ENCODE measurements around the gene PIK3CB.
"Not testable (repeated sequence)": the region's sequence is repeated elsewhere in the genome, so short reads cannot be mapped to it uniquely, and the experiment has no call there.

The PIK3CB gene

DNA sequence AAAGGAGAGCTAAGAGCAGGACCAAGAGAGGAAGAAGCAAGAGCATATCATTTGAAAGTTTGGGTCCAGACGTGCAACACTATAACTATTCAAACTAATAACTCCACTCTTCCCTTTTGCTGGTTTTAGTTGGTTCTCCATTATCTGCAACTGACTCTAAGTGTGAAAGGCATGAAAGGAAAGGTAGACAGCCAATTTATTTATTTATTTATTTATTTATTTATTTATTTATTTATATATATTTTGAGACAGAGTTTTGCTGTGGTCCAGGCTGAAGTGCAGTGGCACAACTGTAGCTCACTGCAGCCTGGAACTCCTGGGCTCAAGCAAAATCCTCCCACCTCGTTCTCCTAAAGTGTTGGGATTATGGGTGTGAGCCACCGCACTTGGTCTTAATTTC is 22.1 kb upstream of the PIK3CB start:
- TF ChIP-seq, protein P1, sequence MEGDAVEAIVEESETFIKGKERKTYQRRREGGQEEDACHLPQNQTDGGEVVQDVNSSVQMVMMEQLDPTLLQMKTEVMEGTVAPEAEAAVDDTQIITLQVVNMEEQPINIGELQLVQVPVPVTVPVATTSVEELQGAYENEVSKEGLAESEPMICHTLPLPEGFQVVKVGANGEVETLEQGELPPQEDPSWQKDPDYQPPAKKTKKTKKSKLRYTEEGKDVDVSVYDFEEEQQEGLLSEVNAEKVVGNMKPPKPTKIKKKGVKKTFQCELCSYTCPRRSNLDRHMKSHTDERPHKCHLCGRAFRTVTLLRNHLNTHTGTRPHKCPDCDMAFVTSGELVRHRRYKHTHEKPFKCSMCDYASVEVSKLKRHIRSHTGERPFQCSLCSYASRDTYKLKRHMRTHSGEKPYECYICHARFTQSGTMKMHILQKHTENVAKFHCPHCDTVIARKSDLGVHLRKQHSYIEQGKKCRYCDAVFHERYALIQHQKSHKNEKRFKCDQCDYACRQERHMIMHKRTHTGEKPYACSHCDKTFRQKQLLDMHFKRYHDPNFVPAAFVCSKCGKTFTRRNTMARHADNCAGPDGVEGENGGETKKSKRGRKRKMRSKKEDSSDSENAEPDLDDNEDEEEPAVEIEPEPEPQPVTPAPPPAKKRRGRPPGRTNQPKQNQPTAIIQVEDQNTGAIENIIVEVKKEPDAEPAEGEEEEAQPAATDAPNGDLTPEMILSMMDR (IDR thresholded peaks at IDR 0.05; ENCODE audit: extremely low read depth, missing control alignments): no peak
- DNase-seq (ENCODE audit: low spot score): no peak

DNA sequence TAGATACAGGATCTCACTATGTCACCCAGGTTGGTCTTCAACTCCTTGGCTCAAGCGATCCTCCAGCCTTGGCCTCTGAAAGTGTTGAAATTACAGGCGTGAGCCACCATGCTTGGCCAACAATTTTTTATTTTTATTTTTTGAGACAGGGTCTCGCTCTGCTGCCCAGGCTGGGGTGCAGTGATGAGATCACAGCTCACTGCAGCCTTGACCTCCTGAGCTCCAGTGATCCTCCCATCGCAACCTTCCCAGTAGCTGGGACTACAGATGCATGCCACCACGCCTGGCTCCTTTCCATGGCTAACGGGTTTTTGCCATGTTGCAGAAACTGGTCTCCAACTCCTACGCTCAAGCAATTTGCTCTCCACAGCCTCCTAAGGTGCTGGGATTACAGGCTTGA is 20.2 kb upstream of the PIK3CB start:
- no peak for DNase-seq (ENCODE audit: low spot score)
- TF ChIP-seq, protein P1 (IDR thresholded peaks at IDR 0.05; ENCODE audit: extremely low read depth, missing control alignments): no peak

DNA sequence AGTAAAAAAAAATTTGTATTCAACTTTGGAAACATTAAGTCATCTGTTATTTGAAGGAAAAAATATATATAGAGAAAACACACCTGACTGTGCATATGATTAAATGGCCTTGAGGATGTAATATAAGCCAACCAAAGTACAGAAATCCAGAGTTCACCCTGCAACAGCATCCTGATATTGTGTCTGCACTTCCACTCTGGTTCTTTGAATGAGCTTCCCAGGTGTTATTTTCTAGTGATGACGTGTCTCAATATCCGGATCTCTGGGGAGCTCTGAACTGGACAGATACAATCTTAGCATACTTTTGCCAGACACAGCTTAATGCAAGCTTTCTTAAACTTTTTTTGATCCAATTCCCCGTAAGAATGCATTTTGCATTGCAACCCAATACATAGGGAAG is 19.5 kb upstream of the PIK3CB start:
- TF ChIP-seq, protein P1 (IDR thresholded peaks at IDR 0.05; ENCODE audit: extremely low read depth, missing control alignments): no peak
- no peak for DNase-seq (ENCODE audit: low spot score)

DNA sequence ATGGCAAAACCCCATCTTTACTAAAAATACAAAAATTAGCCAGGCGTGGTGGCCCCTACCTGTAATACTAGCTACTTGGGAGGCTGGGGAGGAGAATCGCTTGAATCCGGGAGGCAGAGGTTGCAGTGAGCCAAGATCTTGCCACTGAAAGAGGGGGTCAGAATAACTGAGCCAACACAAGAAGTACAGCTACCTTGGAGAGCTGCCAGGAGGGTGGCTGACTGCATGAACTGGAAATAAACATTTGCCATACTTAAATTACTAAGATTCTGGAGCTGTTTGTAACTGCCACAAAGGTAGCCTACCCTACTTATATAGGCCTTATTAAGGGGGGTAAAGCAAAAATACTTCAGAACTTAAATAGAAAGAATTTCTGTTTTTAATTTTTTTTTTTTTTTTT is 15.4 kb upstream of the PIK3CB start:
- TF ChIP-seq, protein P1 (IDR thresholded peaks at IDR 0.05; ENCODE audit: extremely low read depth, missing control alignments): no peak
- no peak for DNase-seq (ENCODE audit: low spot score)

DNA sequence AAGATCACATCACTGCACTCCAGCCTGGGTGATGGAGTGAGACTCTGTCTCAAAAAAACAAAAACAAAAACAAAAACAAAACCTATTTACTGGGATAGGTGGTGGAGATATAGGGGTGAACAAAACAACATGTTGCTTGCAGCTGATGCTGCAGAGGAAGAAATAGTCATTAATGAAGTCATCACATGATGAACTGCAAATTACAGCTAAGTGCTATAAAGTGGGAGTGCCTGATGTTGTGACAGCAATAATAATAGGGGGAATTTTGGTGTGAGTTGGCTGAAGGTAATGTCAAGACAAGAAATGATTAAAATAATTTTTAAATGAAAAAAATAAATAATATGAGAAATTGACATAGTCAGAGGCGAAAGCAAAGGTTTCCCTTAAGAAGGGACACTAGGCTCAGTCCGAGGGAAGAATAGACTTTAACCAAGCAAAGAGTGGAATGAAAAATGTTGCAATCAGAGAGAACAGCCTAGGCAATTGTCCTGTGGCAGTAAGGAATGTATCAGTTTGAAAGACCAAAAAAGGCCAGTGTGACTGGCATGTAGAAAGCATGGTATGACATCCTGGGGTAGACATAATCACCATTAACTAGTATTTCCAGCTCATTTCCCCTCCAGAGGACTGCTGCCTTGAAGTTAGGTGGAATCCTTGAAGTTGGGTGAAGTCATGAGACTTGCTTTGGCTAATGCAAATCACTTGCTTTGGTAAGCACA is 14.7 kb upstream of the PIK3CB start:
- no peak for DNase-seq (ENCODE audit: low spot score)

DNA sequence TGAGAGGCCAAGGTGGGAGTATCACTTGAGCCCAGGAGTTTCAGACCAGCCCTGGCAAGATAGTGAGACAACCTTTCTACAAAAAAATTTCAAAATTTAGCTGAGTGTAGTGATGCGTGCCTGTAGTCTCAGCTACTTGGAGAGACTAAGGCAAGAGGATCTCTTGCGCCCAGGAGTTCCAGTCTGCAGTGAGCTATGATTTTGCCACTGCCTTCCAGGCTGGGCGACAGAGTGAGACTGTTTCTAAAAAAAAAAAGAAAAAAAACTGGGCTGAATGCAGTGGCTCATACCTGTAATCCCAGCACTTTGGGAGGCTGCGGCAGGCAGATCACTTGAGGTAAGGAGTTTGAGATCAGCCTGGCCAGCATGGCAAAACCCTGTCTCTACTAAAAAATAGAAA is 14.0 kb upstream of the PIK3CB start:
- no peak for DNase-seq (ENCODE audit: low spot score)
- TF ChIP-seq, protein P1 (IDR thresholded peaks at IDR 0.05; ENCODE audit: extremely low read depth, missing control alignments): no peak

More for the DNA sequence above, 14.7 kb upstream of the PIK3CB start:
- TF ChIP-seq, protein P1 (IDR thresholded peaks at IDR 0.05; ENCODE audit: extremely low read depth, missing control alignments): no peak

DNA sequence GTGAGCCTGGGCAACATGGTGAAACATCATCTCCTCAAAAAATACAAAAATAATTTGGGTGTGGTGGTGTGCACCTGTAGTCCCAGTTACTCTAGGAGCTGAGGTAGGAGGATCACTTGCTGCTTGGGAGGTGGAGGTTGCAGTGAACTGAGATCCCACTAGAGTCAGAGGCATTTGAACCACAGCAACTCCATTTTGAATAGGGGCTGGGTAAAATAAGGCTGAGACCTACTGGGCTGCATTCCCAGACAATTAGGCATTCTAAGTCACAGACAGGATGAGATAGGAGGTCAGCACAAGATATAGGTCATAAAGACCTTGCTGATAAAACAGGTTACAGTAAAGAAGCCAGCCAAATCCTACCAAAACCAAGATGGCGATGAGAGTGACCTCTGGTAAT is 12.1 kb upstream of the PIK3CB start:
- not testable (repeated sequence) for DNase-seq (ENCODE audit: low spot score)

DNA sequence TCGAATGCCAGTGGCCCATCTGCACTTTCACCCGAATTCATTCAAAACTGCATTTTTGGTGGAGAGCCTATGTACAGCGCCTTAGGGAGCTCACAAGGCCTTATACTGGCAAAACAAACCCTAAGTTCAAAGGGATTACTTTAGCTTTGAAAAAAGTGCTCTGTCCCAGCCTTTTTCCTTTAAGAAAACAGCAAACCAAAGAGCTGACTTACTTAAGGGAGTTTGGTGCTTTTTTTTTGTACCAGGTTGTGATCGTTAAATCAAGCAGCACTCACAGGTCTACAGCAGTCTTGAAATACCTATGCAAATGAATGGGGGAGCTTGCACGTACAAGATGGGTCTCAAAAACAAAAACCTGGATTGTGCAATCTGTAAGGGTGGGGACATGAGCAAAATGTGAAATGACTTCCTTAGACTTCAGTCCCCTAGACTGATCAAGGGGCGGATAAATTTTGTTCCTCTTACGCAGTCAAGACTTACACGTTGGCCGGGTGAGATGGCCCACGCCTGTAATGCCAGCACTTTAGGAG is 11.6 kb upstream of the PIK3CB start:
- TF ChIP-seq, protein P1 (IDR thresholded peaks at IDR 0.05; ENCODE audit: extremely low read depth, missing control alignments): no peak
- DNase-seq (ENCODE audit: low spot score): no peak
